NCI-H510A treated with DMSO at 0.1 percent for 48 hours (cell line): ENCODE measurements around the gene CERS6.
"Not testable (repeated sequence)": the region's sequence is repeated elsewhere in the genome, so short reads cannot be mapped to it uniquely, and the experiment has no call there.

Experiments used
- DNase-seq: peaks from one replicate; lab custom pipeline; 2025; lab: John Stamatoyannopoulos, UW

Gene CERS6

GRCh38 chr2:168641636-168642035 lies 185.6 kb downstream of the CERS6 start:
- no peak for DNase-seq

GRCh38 chr2:168642873-168643272 lies 186.8 kb downstream of the CERS6 start:
- peak; percentile 34 for DNase-seq

GRCh38 chr2:168643979-168644378 lies 187.9 kb downstream of the CERS6 start:
- no peak for DNase-seq

GRCh38 chr2:168645696-168646338 lies 189.7 kb downstream of the CERS6 start:
- DNase-seq = no peak

- no peak for DNase-seq
These were observed 193.0 kb downstream of the CERS6 start for GRCh38 chr2:168649105-168649504.

- no peak for DNase-seq
These were observed 193.5 kb downstream of the CERS6 start for GRCh38 chr2:168649562-168649961.

- no peak for DNase-seq
These were observed 194.1 kb downstream of the CERS6 start for GRCh38 chr2:168650139-168650538.

- DNase-seq = no peak
These were observed 194.7 kb downstream of the CERS6 start for GRCh38 chr2:168650781-168651180.

- no peak for DNase-seq
These were observed 197.2 kb downstream of the CERS6 start for GRCh38 chr2:168652997-168653921.

GRCh38 chr2:168654705-168655104 lies 198.6 kb downstream of the CERS6 start:
- no peak for DNase-seq

GRCh38 chr2:168655207-168655606 lies 199.1 kb downstream of the CERS6 start:
- no peak for DNase-seq

GRCh38 chr2:168657378-168657777 lies 201.3 kb downstream of the CERS6 start:
- DNase-seq = not testable (repeated sequence)

- DNase-seq = no peak
These were observed 202.6 kb downstream of the CERS6 start for GRCh38 chr2:168658706-168659105.

- DNase-seq = peak; percentile 23
These were observed 205.1 kb downstream of the CERS6 start for GRCh38 chr2:168660870-168661862.

- DNase-seq = no peak
These were observed 205.8 kb downstream of the CERS6 start for GRCh38 chr2:168661863-168662256.

GRCh38 chr2:168662651-168663208 lies 206.7 kb downstream of the CERS6 start:
- no peak for DNase-seq

- no peak for DNase-seq
These were observed 207.9 kb downstream of the CERS6 start for GRCh38 chr2:168663993-168664392.

GRCh38 chr2:168664715-168665114 lies 208.6 kb downstream of the CERS6 start:
- DNase-seq = not testable (repeated sequence)

GRCh38 chr2:168666339-168666738 lies 210.3 kb downstream of the CERS6 start:
- no peak for DNase-seq

- peak; percentile 33 for DNase-seq
These were observed 211.1 kb downstream of the CERS6 start for GRCh38 chr2:168667156-168667555.

- DNase-seq = no peak
These were observed 213.1 kb downstream of the CERS6 start for GRCh38 chr2:168669151-168669550.

GRCh38 chr2:168670478-168670877 lies 214.4 kb downstream of the CERS6 start:
- DNase-seq = no peak
